WTC11 (cell line): ENCODE data around the gene GRPEL1.

Experiments
- ATF1 ChIP-seq: sonication (generic); formaldehyde crosslinking; IDR thresholded peaks from 2 replicates; pipeline ENCODE4 v1.8.1; 2023; ENCODE audit warnings: mild to moderate bottlenecking, moderate library complexity, missing genetic modification reagents
- ATF6 ChIP-seq: sonication (generic); formaldehyde crosslinking; IDR thresholded peaks from 2 replicates; pipeline ENCODE4 v1.8.1; 2023; ENCODE audit warnings: mild to moderate bottlenecking, missing genetic modification reagents
- CREB1 ChIP-seq: sonication (generic); formaldehyde crosslinking; IDR thresholded peaks from 2 replicates; pipeline ENCODE4 v1.8.0; 2023; ENCODE audit warnings: mild to moderate bottlenecking, missing genetic modification reagents
- CREM ChIP-seq: sonication (generic); formaldehyde crosslinking; IDR thresholded peaks from 2 replicates; pipeline ENCODE4 v1.8.1; 2022; ENCODE audit warnings: mild to moderate bottlenecking, missing genetic modification reagents, moderate library complexity
- CTCF ChIP-seq: fragments of 200-600 bp; IDR thresholded peaks from 2 replicates; pipeline ENCODE4 v1.8.0; 2022; ENCODE audit warnings: antibody characterized with exemption
- EMX1 ChIP-seq: fragments of 250-450 bp; sonication (Bioruptor Pico); IDR thresholded peaks from 2 replicates; pipeline ENCODE4 v1.8.0; 2021; ENCODE audit warnings: mild to moderate bottlenecking
- RELA ChIP-seq: sonication (generic); formaldehyde crosslinking; IDR thresholded peaks from 2 replicates; pipeline ENCODE4 v1.8.1; 2022; ENCODE audit warnings: missing genetic modification reagents, mild to moderate bottlenecking, borderline replicate concordance
- TCF7 ChIP-seq: sonication (generic); formaldehyde crosslinking; IDR thresholded peaks from 2 replicates; pipeline ENCODE4 v1.8.0; 2022; ENCODE audit warnings: mild to moderate bottlenecking, low read depth, missing genetic modification reagents, moderate library complexity
- TF ChIP-seq, protein P1 (sequence below): sonication (generic); formaldehyde crosslinking; IDR thresholded peaks from 2 replicates; pipeline ENCODE4 v1.8.0; 2023; ENCODE audit warnings: missing genetic modification reagents
- TF ChIP-seq, protein P2 (sequence below): sonication (generic); formaldehyde crosslinking; IDR thresholded peaks from 2 replicates; pipeline ENCODE4 v1.8.0; 2022; ENCODE audit warnings: mild to moderate bottlenecking, missing genetic modification reagents
- TF ChIP-seq, protein P3 (sequence below): sonication (generic); formaldehyde crosslinking; IDR thresholded peaks from 2 replicates; pipeline ENCODE4 v1.8.0; 2022; ENCODE audit warnings: mild to moderate bottlenecking, missing genetic modification reagents
- TF ChIP-seq, protein P4 (sequence below): fragments of 250-450 bp; sonication (Bioruptor Pico); IDR thresholded peaks from 2 replicates; pipeline ENCODE4 v2.1.2; 2022; ENCODE audit warnings: mild to moderate bottlenecking, moderate library complexity

DNA sequence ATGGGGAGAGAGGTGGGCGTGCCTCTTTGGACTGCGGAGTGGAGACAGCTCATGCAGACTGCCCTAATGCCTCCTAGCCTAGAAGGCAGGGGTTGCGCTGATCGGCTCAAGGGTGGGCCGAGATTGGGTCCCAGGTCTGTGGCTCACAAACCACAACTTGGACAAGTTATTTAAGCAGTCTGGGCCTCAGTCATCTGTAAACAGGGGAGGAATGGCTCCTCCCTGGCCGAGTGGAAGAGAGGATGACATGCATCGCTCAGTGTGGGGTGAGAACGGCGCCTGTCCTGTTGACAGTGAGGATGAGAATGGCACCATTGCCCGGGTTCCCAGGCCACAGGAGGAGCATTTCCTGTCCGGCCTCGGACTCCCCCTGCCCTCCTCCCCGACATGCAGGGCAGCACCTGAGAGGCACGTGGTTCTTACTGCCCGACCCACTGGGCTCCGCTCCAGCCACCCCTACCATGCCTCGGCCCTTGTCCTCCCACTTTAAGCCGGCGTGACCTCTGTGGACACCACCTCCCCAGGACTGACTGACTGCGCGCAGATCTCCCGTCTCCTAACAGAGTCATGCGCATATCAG, 40.3 kb upstream of the GRPEL1 start:
- TF ChIP-seq CTCF (no peak), EMX1 (CRISPR knock-in tag) (no peak), ATF1 (CRISPR knock-in tag) (no peak), TCF7 (CRISPR knock-in tag) (no peak), ATF6 (CRISPR knock-in tag) (no peak), CREM (CRISPR knock-in tag) (no peak), CREB1 (CRISPR knock-in tag) (no peak), RELA (CRISPR knock-in tag) (no peak)
- TF ChIP-seq, protein P1, sequence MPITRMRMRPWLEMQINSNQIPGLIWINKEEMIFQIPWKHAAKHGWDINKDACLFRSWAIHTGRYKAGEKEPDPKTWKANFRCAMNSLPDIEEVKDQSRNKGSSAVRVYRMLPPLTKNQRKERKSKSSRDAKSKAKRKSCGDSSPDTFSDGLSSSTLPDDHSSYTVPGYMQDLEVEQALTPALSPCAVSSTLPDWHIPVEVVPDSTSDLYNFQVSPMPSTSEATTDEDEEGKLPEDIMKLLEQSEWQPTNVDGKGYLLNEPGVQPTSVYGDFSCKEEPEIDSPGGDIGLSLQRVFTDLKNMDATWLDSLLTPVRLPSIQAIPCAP (CRISPR knock-in tag) = no peak
- TF ChIP-seq, protein P2, sequence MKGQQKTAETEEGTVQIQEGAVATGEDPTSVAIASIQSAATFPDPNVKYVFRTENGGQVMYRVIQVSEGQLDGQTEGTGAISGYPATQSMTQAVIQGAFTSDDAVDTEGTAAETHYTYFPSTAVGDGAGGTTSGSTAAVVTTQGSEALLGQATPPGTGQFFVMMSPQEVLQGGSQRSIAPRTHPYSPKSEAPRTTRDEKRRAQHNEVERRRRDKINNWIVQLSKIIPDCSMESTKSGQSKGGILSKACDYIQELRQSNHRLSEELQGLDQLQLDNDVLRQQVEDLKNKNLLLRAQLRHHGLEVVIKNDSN (CRISPR knock-in tag) = no peak
- TF ChIP-seq, protein P3, sequence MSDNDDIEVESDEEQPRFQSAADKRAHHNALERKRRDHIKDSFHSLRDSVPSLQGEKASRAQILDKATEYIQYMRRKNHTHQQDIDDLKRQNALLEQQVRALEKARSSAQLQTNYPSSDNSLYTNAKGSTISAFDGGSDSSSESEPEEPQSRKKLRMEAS (CRISPR knock-in tag) = no peak
- TF ChIP-seq, protein P4, sequence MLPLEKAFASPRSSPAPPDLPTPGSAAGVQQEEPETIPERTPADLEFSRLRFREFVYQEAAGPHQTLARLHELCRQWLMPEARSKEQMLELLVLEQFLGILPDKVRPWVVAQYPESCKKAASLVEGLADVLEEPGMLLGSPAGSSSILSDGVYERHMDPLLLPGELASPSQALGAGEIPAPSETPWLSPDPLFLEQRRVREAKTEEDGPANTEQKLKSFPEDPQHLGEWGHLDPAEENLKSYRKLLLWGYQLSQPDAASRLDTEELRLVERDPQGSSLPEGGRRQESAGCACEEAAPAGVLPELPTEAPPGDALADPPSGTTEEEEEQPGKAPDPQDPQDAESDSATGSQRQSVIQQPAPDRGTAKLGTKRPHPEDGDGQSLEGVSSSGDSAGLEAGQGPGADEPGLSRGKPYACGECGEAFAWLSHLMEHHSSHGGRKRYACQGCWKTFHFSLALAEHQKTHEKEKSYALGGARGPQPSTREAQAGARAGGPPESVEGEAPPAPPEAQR (CRISPR knock-in tag) = no peak
